Gastroesophageal sphincter (tissue), 3 donors: ENCODE results near the gene GADD45GIP1.

Experiments used
- POLR2A ChIP-seq, 2 donors: fragments of 450-650 bp; IDR thresholded peaks; one replicate each; pipeline ENCODE4 v1.6.1; 2017; ENCODE audit warnings: antibody characterized with exemption in 2 of 2, mild to moderate bottlenecking in 2 of 2, moderate library complexity in 1 of 2
- POLR2AphosphoS5 ChIP-seq: sonication (generic); formaldehyde crosslinking; IDR thresholded peaks from one replicate; pipeline ENCODE4 v1.6.1; 2017; ENCODE audit warnings: antibody characterized with exemption
- TF ChIP-seq, protein P1 (sequence below), 4 experiments: fragments of 200-600 bp in 2 of 4; fragments of 450-650 bp in 2 of 4; sonication (generic) in 1 of 4; IDR thresholded peaks; one replicate each; pipeline ENCODE4 v1.5.1; 2017 to 2019; ENCODE audit warnings: antibody characterized with exemption in 4 of 4, mild to moderate bottlenecking in 2 of 4, moderate library complexity in 2 of 4

DNA sequence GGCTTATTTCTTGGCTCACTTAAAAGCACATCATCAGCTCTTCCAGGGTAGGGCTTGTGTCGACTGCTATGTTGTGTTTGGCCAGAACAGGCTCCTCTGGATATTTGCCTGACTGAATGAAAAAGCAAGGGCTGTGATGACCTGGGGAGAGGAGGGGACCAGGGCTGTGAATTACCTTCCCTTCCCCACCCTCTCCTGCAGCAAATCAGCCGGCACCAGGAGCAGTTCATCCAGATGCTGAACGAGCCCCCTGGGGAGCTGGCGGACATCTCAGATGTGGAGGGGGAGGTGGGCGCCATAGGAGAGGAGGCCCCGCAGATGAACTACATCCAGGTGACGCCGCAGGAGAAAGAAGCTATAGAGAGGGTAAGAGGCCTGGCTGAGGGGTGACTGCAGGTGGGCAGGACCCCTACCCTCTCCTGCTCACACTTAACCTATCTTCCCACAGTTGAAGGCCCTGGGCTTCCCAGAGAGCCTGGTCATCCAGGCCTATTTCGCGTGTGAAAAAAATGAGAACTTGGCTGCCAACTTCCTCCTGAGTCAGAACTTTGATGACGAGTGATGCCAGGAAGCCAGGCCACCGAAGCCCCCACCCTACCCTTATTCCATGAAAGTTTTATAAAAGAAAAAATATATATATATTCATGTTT, 4.4 kb downstream of the GADD45GIP1 start:
- TF ChIP-seq POLR2A (IDR thresholded peaks at IDR 0.05): no peak
- peak; percentile 57 for TF ChIP-seq POLR2AphosphoS5
- TF ChIP-seq, protein P1, sequence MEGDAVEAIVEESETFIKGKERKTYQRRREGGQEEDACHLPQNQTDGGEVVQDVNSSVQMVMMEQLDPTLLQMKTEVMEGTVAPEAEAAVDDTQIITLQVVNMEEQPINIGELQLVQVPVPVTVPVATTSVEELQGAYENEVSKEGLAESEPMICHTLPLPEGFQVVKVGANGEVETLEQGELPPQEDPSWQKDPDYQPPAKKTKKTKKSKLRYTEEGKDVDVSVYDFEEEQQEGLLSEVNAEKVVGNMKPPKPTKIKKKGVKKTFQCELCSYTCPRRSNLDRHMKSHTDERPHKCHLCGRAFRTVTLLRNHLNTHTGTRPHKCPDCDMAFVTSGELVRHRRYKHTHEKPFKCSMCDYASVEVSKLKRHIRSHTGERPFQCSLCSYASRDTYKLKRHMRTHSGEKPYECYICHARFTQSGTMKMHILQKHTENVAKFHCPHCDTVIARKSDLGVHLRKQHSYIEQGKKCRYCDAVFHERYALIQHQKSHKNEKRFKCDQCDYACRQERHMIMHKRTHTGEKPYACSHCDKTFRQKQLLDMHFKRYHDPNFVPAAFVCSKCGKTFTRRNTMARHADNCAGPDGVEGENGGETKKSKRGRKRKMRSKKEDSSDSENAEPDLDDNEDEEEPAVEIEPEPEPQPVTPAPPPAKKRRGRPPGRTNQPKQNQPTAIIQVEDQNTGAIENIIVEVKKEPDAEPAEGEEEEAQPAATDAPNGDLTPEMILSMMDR (IDR thresholded peaks at IDR 0.05): no peak
